Measurements from ENCODE around the gene DACT2. TPM values are rescaled to one million over a fixed set of nuclear protein-coding genes. Genes with fewer than 3 reads are reported as not detected.

DACT2 gene
- total and polyA plus RNA-seq, 8 donors = 0.87 to 6.5 (median 3.1) TPM

DNA sequence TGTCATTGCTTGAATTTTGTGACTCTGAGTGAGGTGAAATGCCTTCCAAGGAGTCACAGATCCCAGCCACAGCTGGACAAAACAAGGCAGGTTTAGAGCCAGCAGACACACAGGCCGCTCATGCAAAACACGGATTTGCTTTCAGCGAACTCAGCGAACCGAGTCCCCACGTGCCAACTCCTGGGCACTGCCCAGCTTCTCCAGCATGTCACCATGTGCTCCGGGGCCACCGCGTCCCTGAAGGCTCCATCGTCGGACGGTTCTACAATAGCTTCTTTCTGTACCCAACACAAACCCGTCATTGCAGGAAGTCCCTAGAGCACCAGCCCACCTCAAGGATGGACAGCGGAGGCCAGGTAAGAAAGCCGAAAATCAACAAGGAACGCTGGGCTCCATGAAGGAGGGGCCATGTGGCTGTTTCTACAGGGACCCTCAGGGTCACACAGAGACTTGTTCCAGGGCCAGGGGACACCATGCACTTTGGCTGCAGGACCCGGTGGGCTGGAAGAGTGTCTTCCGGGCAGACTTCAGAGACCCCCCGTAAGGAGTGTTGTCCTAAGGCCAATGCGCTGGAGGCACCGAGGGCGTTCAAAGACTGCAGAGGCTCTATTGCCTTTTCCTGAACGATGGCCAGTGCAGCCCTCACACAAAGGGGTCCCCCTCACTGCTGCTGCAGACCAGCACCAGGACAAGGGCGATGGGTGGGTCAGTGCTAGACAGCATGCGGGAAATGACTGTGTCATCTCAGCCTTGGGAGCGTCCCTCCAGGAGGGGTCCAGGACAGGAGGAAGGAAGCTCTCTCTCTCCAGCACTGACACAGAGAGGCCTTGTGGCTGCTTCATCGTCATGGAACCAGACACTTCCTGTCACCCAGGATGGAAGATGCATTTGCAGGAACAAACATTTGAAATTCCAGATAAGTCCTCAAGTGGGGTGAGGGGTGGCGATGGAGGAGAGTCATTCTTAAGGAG, 19.8 kb downstream of the DACT2 start:
- Histone ChIP-seq H3K27ac (no peak overlapping the region), H3K4me3 (no peak overlapping the region), H3K27me3 (no peaks in the 10 kb centered on the region), H3K9me3 (no peaks in the 10 kb centered on the region), H3K4me1 (peaks cover 0 to 4% (median 3%) of the 10 kb centered on the region in 3 donors), H3K36me3 (no peaks in the 10 kb centered on the region)
- no peak for DNase-seq
- ATAC-seq = no peak
- TF ChIP-seq, protein P1, sequence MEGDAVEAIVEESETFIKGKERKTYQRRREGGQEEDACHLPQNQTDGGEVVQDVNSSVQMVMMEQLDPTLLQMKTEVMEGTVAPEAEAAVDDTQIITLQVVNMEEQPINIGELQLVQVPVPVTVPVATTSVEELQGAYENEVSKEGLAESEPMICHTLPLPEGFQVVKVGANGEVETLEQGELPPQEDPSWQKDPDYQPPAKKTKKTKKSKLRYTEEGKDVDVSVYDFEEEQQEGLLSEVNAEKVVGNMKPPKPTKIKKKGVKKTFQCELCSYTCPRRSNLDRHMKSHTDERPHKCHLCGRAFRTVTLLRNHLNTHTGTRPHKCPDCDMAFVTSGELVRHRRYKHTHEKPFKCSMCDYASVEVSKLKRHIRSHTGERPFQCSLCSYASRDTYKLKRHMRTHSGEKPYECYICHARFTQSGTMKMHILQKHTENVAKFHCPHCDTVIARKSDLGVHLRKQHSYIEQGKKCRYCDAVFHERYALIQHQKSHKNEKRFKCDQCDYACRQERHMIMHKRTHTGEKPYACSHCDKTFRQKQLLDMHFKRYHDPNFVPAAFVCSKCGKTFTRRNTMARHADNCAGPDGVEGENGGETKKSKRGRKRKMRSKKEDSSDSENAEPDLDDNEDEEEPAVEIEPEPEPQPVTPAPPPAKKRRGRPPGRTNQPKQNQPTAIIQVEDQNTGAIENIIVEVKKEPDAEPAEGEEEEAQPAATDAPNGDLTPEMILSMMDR (IDR thresholded peaks at IDR 0.05) = no peak
- intact Hi-C loops (cut with DNase I) = no loop called here
- FAIRE-seq = no peak
- WGBS, 2 donors = 89 to 90% methylated on average over 28 of the region's 28 CpGs

DNA sequence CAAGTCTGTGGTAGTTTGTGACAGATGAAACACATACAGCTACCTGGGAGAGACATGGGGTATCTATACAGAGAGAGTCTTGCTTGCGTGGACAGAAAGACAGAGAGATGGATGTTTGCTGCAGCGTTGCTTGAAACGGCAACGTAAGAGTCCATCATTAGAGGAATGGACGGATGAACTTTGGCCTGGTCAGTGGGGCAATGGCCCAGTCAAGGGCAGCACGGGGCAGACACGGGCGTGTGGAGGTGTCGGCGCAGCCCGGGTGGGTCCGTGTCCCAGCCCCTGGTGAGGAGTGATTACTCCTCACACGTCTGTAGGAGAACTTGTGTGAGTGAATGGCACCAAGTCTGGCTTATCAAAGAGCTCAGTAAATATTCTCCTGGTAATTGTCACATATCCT, 21.9 kb downstream of the DACT2 start:
- no peak for ATAC-seq
- TF ChIP-seq, protein P1 (IDR thresholded peaks at IDR 0.05) = no peak
- Histone ChIP-seq H3K4me3 (no peak overlapping the region), H3K36me3 (no peaks in the 10 kb centered on the region), H3K4me1 (peaks cover 0 to 3% (median 1%) of the 10 kb centered on the region in 3 donors), H3K9me3 (no peaks in the 10 kb centered on the region), H3K27me3 (no peaks in the 10 kb centered on the region), H3K27ac (no peak overlapping the region)
- WGBS, 2 donors = 79 to 85% methylated on average over 13 of the region's 13 CpGs
- no peak for DNase-seq
- FAIRE-seq = no peak
- intact Hi-C loops (cut with DNase I) = no loop called here

DNA sequence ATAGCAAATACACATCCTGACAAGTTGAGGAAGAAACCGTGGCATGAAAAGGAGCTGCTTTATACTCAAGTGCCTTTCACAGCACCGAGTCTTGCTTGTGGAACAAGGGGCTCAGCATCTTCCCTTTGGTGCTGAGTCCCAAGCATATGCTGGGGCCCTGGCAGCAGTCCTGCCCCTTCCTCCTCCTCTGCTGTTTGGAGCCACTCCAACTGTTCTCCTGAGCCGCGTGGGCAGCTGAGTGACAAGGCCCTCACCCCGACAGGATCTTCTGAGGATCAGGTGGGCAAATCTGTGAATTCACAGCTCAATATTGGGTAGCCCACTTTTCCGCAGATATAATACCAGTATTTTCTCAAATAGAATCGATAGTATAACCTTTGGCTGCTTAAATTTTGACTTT, 24.7 kb downstream of the DACT2 start:
- intact Hi-C loops (cut with DNase I) = no loop called here
- DNase-seq = no peak
- Histone ChIP-seq H3K4me3 (no peak overlapping the region), H3K4me1 (no peaks in the 10 kb centered on the region), H3K9me3 (no peaks in the 10 kb centered on the region), H3K36me3 (no peaks in the 10 kb centered on the region), H3K27me3 (no peaks in the 10 kb centered on the region), H3K27ac (no peak overlapping the region)
- FAIRE-seq = no peak
- 66 to 77% methylated on average over 7 of the region's 7 CpGs for WGBS, 2 donors
- no peak for ATAC-seq
- TF ChIP-seq, protein P1 (IDR thresholded peaks at IDR 0.05) = no peak

DNA sequence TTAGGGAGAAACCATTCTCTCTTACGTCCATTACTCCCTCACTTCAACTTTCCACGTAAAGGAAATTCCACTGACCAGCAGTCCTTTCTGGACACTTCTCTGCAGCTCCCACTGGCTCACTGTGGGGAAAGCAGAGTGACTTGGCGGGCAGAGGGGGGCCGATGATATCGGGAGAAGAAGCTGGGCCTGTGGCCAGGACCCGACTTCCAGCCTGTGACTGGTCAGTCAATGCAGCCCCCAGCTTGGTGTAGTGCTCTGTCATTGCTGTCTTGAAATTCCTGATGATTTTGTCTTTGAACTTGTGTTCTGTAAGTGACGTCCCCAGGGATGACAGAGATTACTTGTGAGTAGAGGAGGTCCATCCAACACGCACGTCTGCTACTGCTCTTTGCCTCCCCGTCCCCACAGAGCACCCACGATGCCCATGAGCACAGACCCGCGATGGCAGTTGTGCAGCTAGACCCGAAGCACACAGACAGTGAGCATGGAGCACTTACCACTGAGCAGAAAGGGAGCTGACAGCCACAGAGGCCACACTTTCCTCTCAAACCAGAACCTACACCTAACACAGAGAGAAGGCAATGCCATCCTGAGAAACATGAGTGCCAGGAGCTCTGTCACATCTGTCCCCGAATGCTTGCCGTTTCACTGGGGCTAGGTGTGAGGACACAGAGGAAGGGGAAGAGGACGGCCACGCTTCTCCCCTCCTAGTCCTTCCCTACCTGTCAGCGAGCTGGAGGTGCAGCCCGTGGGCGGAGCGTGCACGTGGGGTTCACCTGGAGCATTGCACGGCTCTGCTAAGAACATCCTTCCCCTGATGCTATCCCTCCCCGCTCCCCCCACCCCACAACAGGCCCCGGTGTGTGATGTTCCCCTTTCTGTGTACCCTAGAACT, 25.7 kb downstream of the DACT2 start:
- DNase-seq = no peak
- Histone ChIP-seq H3K9me3 (no peaks in the 10 kb centered on the region), H3K4me3 (no peak overlapping the region), H3K27ac (no peak overlapping the region), H3K36me3 (no peaks in the 10 kb centered on the region), H3K4me1 (no peaks in the 10 kb centered on the region), H3K27me3 (no peaks in the 10 kb centered on the region)
- TF ChIP-seq, protein P1 (IDR thresholded peaks at IDR 0.05) = no peak
- no peak for ATAC-seq
- intact Hi-C loops (cut with DNase I) = no loop called here
- WGBS, 2 donors = 78 to 84% methylated on average over 26 of the region's 26 CpGs
- FAIRE-seq = no peak
